SU-DHL-6 (cell line): ENCODE measurements around the gene CD79A.

Experiments used
- H2AFZ ChIP-seq: fragments of 200-600 bp; sonication (generic); 2 replicates; pipeline ENCODE4 v1.6.1; 2014; ENCODE audit warnings: low read depth, mild to moderate bottlenecking, moderate library complexity, mixed read lengths, antibody characterized with exemption, low read length; ENCODE audit not compliant: severe bottlenecking
- H3F3A ChIP-seq: fragments of 200-600 bp; shearing (Covaris generic); 2 replicates; pipeline ENCODE4 v1.6.0; 2016; ENCODE audit warnings: antibody characterized with exemption, mild to moderate bottlenecking; ENCODE audit not compliant: insufficient read depth
- H3K27ac ChIP-seq: fragments of 200-600 bp; sonication (generic); 2 replicates; pipeline ENCODE4 v1.5.1; 2016; ENCODE audit warnings: low read depth, mild to moderate bottlenecking, low read length, moderate library complexity, mixed read lengths
- H3K27me3 ChIP-seq: fragments of 200-600 bp; sonication (generic), shearing (Covaris generic); 2 replicates; pipeline ENCODE4 v1.6.0; 2014; ENCODE audit warnings: mild to moderate bottlenecking, low read length
- H3K36me3 ChIP-seq: fragments of 200-600 bp; sonication (generic); 2 replicates; pipeline ENCODE4 v1.6.1; 2014; ENCODE audit warnings: mild to moderate bottlenecking, low read length, mixed read lengths
- H3K4me2 ChIP-seq: fragments of 300-600, 200-600 bp; shearing (Covaris generic), sonication (generic); 2 replicates; pipeline ENCODE4 v1.6.0; 2014; ENCODE audit warnings: low read length, low read depth, mild to moderate bottlenecking; ENCODE audit not compliant: poor library complexity, severe bottlenecking
- H3K4me3 ChIP-seq: fragments of 200-600 bp; sonication (generic); 2 replicates; pipeline ENCODE4 v1.5.1; 2014; ENCODE audit warnings: antibody characterized with exemption, low read length, mild to moderate bottlenecking, mixed read lengths; ENCODE audit not compliant: insufficient read depth, poor library complexity, severe bottlenecking
- H3K79me2 ChIP-seq: fragments of 200-600 bp; sonication (generic); 2 replicates; pipeline ENCODE4 v1.6.1; 2014; ENCODE audit warnings: mild to moderate bottlenecking, low read length, moderate library complexity; ENCODE audit not compliant: insufficient read depth
- H3K9ac ChIP-seq: fragments of 200-600 bp; sonication (generic); 2 replicates; pipeline ENCODE4 v1.7.0; 2014; ENCODE audit warnings: mild to moderate bottlenecking, low read length
- H3K9me2 ChIP-seq: fragments of 200-600 bp; sonication (generic); replicated peaks from 2 replicates; pipeline ENCODE4 v1.6.1; 2014; ENCODE audit warnings: low read length; ENCODE audit not compliant: insufficient read depth
- H3K9me3 ChIP-seq: fragments of 200-600 bp; sonication (generic); 2 replicates; pipeline ENCODE4 v1.6.1; 2014; ENCODE audit warnings: low read length, mixed read lengths; ENCODE audit not compliant: insufficient read depth
- H4K20me1 ChIP-seq: fragments of 200-600 bp; sonication (generic); 2 replicates; pipeline ENCODE4 v1.6.1; 2014; ENCODE audit warnings: low read depth, mild to moderate bottlenecking, antibody characterized with exemption, low read length, moderate library complexity, mixed read lengths
- CTCF ChIP-seq: fragments of 200-600 bp; sonication (generic); IDR thresholded peaks from one replicate; pipeline ENCODE4 v1.5.1; 2017; ENCODE audit warnings: antibody characterized with exemption, mild to moderate bottlenecking, low read length, moderate library complexity; ENCODE audit not compliant: insufficient read depth, poor library complexity, severe bottlenecking
- EZH2phosphoT487 ChIP-seq: fragments of 200-600 bp; sonication (generic), shearing (Covaris generic); conservative IDR thresholded peaks from 2 replicates; pipeline ENCODE4 v1.6.1; 2018; ENCODE audit warnings: mild to moderate bottlenecking, antibody characterized with exemption, low read length, moderate library complexity, mixed read lengths

Gene CD79A

GRCh38 chr19:41893899-41894298 is 16.8 kb downstream of the CD79A start:
- Histone ChIP-seq H3F3A (0 out of 2 replicates have a peak, but pooled peaks cover 2% of the 10 kb centered on the region), H3K9ac (no peak overlapping the region), H3K79me2 (peaks cover 7% of the 10 kb centered on the region; the same call in 1 of the 2 replicates), H3K4me3 (no peak overlapping the region), H3K36me3 (no peaks in the 10 kb centered on the region), H3K27ac (peak overlapping the region; percentile 29), H4K20me1 (no peaks in the 10 kb centered on the region), H3K27me3 (no peaks in the 10 kb centered on the region), H2AFZ (no peak overlapping the region), H3K9me2 (no peaks in the 10 kb centered on the region), H3K9me3 (no peaks in the 10 kb centered on the region), H3K4me2 (no peak overlapping the region)
- TF ChIP-seq CTCF, result no peak
- no peak for TF ChIP-seq EZH2phosphoT487

- H3K36me3 ChIP-seq, result no peaks in the 10 kb centered on the region
- no peak overlapping the region for H3K4me3 ChIP-seq
- H3K27ac ChIP-seq, result peak overlapping the region; percentile 29
- 0 out of 2 replicates have a peak, but pooled peaks cover 2% of the 10 kb centered on the region for H3F3A ChIP-seq
- H3K79me2 ChIP-seq, result peaks cover 2% of the 10 kb centered on the region; the same call in 1 of the 2 replicates
- H3K9me3 ChIP-seq, result no peaks in the 10 kb centered on the region
- no peak overlapping the region for H3K9ac ChIP-seq
- no peaks in the 10 kb centered on the region for H3K27me3 ChIP-seq
- TF ChIP-seq CTCF (no peak), EZH2phosphoT487 (no peak)
- no peaks in the 10 kb centered on the region for H3K9me2 ChIP-seq
- H3K4me2 ChIP-seq, result no peak overlapping the region
- H2AFZ ChIP-seq, result no peak overlapping the region
- no peaks in the 10 kb centered on the region for H4K20me1 ChIP-seq
These were observed 17.3 kb downstream of the CD79A start for GRCh38 chr19:41894350-41894749.

GRCh38 chr19:41895745-41896580 is 18.9 kb downstream of the CD79A start:
- no peak overlapping the region for H3K4me2 ChIP-seq
- no peaks in the 10 kb centered on the region for H3K79me2 ChIP-seq
- no peaks in the 10 kb centered on the region for H3K9me2 ChIP-seq
- H2AFZ ChIP-seq, result no peak overlapping the region
- no peaks in the 10 kb centered on the region for H4K20me1 ChIP-seq
- H3K4me3 ChIP-seq, result no peak overlapping the region
- H3K9me3 ChIP-seq, result no peaks in the 10 kb centered on the region
- no peaks in the 10 kb centered on the region for H3K27me3 ChIP-seq
- no peak for TF ChIP-seq EZH2phosphoT487
- TF ChIP-seq CTCF, result no peak
- H3K36me3 ChIP-seq, result 0 out of 2 replicates have a peak, but pooled peaks cover 4% of the 10 kb centered on the region
- H3F3A ChIP-seq, result 0 out of 2 replicates have a peak, but pooled peaks cover 2% of the 10 kb centered on the region
- no peak overlapping the region for H3K9ac ChIP-seq
- H3K27ac ChIP-seq, result 0 out of 2 replicates have a peak overlapping the region, but pooled peaks have one; percentile 10
